ENCODE results near the gene DHFR.
A peak's percentile ranks its signal among the peaks of the same experiment; 100 is the strongest.

DHFR gene

GRCh38 chr5:80632700-80633099 lies 22.1 kb downstream of the DHFR start:
- no peak overlapping the region for H3K4me3 ChIP-seq (ENCODE audit: low read length)
- DNase-seq (ENCODE audit: low read depth), result no peak
- TF ChIP-seq, protein P1, sequence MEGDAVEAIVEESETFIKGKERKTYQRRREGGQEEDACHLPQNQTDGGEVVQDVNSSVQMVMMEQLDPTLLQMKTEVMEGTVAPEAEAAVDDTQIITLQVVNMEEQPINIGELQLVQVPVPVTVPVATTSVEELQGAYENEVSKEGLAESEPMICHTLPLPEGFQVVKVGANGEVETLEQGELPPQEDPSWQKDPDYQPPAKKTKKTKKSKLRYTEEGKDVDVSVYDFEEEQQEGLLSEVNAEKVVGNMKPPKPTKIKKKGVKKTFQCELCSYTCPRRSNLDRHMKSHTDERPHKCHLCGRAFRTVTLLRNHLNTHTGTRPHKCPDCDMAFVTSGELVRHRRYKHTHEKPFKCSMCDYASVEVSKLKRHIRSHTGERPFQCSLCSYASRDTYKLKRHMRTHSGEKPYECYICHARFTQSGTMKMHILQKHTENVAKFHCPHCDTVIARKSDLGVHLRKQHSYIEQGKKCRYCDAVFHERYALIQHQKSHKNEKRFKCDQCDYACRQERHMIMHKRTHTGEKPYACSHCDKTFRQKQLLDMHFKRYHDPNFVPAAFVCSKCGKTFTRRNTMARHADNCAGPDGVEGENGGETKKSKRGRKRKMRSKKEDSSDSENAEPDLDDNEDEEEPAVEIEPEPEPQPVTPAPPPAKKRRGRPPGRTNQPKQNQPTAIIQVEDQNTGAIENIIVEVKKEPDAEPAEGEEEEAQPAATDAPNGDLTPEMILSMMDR (conservative IDR thresholded peaks at IDR 0.05; ENCODE audit: low read depth, low read length), result no peak

- DNase-seq (ENCODE audit: low read depth), result no peak
- TF ChIP-seq, protein P1 (conservative IDR thresholded peaks at IDR 0.05; ENCODE audit: low read depth, low read length), result no peak
- no peak overlapping the region for H3K4me3 ChIP-seq (ENCODE audit: low read length)
Observed at GRCh38 chr5:80631278-80632259, 23.2 kb downstream of the DHFR start.

DNA sequence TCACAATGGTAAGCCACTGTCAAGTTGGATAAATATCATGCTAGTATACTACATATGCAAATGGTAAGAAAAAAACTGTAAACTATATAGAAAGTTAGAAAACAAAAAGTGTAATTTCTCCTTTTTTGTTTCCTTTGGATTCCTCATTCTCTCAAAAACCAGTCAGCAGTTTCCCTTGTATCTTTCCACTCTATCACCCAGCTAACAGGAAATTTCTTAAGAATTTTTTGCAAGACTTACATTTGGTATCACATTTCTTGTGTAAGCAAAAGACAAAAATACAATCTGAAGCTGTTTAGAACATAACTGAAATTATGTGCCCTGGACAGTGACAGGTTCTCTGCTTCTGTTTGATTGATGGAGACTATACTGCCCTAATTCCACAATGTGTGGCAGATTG lies 25.5 kb downstream of the DHFR start:
- TF ChIP-seq, protein P1 (conservative IDR thresholded peaks at IDR 0.05; ENCODE audit: low read depth, low read length), result no peak

DNA sequence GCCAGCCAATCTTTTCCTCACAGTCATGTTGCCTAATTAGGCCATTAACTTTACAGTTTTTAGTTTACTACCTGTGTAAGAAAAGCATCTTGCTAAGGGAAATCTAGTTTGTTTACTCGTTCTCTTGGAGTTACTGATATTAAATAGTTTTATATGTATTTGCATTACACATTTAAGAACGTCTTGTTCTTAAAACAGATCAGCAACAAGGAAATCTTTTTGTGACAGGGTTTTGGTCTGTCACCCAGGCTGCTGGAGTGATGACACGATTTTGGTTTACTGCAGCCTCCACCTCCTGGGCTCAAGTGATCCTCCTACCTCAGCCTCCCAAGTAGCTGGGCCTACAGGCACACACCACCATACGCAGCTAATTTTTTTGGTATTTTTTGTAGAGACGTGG lies 29.6 kb downstream of the DHFR start:
- no peak for DNase-seq (ENCODE audit: low read depth)

More for the DNA sequence above, 25.5 kb downstream of the DHFR start:
- DNase-seq (ENCODE audit: low read depth), result no peak
- no peak overlapping the region for H3K4me3 ChIP-seq (ENCODE audit: low read length)

GRCh38 chr5:80623999-80624398 lies 30.8 kb downstream of the DHFR start:
- no peak for DNase-seq (ENCODE audit: low read depth)
- no peak overlapping the region for H3K4me3 ChIP-seq (ENCODE audit: low read length)
- TF ChIP-seq, protein P1 (conservative IDR thresholded peaks at IDR 0.05; ENCODE audit: low read depth, low read length), result no peak

More for the DNA sequence above, 29.6 kb downstream of the DHFR start:
- TF ChIP-seq, protein P1 (conservative IDR thresholded peaks at IDR 0.05; ENCODE audit: low read depth, low read length), result no peak
- no peak overlapping the region for H3K4me3 ChIP-seq (ENCODE audit: low read length)

- TF ChIP-seq, protein P1 (conservative IDR thresholded peaks at IDR 0.05; ENCODE audit: low read depth, low read length), result no peak
- DNase-seq (ENCODE audit: low read depth), result no peak
- no peak overlapping the region for H3K4me3 ChIP-seq (ENCODE audit: low read length)
Observed at GRCh38 chr5:80622756-80623155, 32.0 kb downstream of the DHFR start.

DNA sequence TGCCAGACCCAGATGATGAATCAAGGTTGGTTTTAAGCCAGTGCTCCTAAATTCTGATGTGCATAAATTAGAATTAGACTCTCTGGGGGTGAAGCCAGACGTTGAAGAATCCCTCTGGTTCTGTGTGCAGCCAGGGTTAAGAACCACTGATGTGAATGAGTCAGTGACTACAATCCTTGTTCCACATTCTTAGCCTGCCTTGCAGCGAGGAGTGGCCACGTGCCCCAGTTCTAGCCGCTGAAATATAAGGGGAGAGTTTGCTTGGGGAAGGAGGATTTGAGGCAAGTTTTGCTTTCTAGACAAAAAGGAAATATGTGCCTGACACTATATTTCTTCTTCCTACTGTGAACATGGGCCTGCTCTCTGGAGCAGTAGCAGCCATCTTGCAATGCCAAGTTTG lies 34.6 kb downstream of the DHFR start:
- TF ChIP-seq, protein P1 (conservative IDR thresholded peaks at IDR 0.05; ENCODE audit: low read depth, low read length), result no peak
- DNase-seq (ENCODE audit: low read depth), result peak; percentile 57
- H3K4me3 ChIP-seq (ENCODE audit: low read length), result no peak overlapping the region

All from retinal pigment epithelial cell (primary cell).